Measurements from ENCODE around the gene TCEAL8.

The TCEAL8 gene

DNA sequence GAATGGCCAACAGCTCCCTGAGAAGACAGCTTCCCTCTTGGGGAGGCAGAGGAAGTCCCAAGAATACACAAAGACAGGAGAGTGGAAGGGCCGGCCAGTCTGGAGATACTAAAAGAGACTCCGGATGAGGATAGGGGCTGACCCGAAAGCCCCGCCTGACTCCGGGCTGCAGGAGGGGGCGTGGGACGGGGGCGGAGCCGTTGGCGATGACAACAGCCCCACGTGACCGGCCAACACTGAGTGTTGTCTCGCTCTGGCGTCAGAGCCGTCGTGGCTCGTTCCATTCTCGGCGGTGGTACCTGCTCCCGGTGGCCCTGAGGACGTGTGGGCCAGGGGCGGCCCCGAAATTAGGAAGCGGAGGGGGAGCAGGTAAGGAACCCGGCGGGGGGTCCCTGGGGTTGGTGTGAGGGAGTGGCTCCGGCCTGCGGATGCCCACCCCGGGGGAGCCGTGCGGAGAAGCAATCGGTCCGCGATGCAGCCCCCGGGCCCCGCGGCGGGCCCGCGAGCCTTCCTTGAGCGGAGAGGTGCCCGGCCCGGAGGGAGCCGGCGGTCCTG lies 40.0 kb downstream of the TCEAL8 start, which contains the start of gene BEX4:
Gene BEX4, plus strand, starts transcription at position 239 of the 555 bp plus-strand sequence. CDS start 1,046 bp downstream, outside the sequence.
- Mint-ChIP-seq H3K36me3 (ENCODE audit: low read depth) (peaks cover 34% of the 10 kb centered on the region), H3K4me1 (peaks cover 38% of the 10 kb centered on the region), H3K4me3 (peak within 1 kb of the TSS; percentile 86), H3K9me3 (peaks cover 62% of the 10 kb centered on the region), H3K27ac (peak within 1 kb of the TSS; percentile 98), H3K27me3 (ENCODE audit: low read depth, poor library complexity) (no peaks in the 10 kb centered on the region)
- TF ChIP-seq, protein P1, sequence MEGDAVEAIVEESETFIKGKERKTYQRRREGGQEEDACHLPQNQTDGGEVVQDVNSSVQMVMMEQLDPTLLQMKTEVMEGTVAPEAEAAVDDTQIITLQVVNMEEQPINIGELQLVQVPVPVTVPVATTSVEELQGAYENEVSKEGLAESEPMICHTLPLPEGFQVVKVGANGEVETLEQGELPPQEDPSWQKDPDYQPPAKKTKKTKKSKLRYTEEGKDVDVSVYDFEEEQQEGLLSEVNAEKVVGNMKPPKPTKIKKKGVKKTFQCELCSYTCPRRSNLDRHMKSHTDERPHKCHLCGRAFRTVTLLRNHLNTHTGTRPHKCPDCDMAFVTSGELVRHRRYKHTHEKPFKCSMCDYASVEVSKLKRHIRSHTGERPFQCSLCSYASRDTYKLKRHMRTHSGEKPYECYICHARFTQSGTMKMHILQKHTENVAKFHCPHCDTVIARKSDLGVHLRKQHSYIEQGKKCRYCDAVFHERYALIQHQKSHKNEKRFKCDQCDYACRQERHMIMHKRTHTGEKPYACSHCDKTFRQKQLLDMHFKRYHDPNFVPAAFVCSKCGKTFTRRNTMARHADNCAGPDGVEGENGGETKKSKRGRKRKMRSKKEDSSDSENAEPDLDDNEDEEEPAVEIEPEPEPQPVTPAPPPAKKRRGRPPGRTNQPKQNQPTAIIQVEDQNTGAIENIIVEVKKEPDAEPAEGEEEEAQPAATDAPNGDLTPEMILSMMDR (IDR thresholded peaks at IDR 0.05) = no peak
- peak; percentile 85 for DNase-seq

DNA sequence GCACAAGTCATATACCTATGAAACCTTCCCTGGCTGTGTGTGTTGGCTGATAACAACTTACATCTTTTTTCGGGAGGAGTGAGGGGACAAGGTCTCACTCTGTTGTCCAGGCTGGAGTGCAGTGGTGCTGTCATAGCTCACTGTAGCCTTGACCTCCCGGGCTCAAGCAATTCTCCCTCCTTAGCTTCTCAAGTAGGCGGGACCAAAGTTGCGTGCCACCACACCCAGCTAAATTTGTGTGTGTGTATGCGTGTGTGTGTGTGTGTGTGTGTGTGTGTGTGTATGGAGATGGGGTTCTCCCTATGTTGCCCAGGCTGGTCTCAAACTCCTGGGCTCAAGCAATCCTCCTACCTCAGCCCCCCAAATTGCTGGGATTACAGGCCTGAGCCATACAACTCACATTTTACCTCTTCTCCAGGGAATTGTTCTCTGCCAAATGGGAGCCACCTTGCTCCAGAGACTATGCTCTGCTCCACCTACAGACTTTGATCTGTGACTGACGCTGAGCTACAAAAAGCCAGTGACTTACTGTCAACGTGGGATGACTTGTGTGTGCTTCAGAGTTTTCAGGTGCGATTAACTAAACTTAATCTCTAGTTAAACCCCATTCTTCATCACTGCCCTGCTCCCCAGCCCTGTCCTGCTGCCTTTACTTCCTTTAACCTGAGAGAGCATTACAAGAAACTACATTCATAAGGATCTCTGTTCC lies 42.1 kb downstream of the TCEAL8 start:
- Mint-ChIP-seq H3K36me3 (ENCODE audit: low read depth) (peaks cover 22% of the 10 kb centered on the region), H3K27me3 (ENCODE audit: low read depth, poor library complexity) (no peaks in the 10 kb centered on the region), H3K4me1 (peaks cover 27% of the 10 kb centered on the region), H3K27ac (no peak overlapping the region), H3K4me3 (no peak overlapping the region), H3K9me3 (peaks cover 52% of the 10 kb centered on the region)
- TF ChIP-seq, protein P1 (IDR thresholded peaks at IDR 0.05) = no peak
- no peak for DNase-seq

DNA sequence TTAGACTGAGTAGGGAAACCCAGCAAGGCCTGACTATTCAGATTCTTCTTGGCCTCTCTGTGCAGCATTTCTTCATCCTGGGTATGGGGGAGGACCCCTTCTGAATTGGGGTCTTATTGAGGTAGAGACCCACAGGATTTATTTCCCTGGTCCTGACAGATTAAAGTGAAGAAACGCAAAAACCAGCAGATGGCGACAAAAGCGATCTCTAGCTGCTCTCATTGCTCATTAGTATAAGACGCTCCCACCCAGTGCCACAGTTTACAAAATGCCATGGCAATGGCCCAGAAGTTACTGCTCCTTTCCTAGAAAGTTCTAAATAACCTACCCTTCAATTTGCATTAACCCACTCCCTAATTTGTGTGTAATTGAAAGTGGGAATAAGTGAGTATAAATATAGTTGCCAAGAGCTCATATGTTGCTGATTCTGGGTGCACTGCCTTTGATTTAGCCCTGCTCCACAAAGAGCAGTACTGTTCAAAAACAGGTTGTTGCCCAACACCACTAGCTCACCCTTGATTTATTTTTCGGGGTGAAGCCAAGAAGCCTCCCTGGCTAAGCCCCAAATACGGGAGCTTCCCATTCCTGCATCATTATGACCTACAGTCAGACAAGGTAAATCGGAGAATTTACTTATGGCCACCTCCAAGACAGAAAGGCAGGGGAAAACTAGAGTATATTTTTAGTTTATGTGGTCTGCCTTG lies 43.8 kb downstream of the TCEAL8 start:
- H3K27ac Mint-ChIP-seq = no peak overlapping the region

DNA sequence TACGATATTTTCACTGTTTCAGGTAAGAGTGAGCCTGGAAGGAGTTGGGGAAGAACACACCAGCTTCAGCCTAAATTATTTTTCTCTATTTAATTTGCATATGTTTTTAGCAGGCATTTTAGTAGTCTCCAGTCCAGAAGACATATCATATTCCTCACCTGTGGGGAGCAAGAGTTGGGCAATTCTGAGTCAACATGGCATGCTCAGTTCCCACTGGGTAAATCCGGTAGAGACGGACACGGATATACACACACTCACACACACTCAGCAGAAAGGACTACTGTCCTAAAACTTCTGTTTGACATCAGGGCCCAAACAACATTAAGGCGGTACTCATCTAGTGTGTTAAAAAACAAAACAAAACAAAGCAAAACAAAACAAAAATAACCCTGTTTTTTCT lies 44.9 kb downstream of the TCEAL8 start:
- peaks cover 7% of the 10 kb centered on the region for H3K4me1 Mint-ChIP-seq
- peaks cover 57% of the 10 kb centered on the region for H3K9me3 Mint-ChIP-seq
- TF ChIP-seq, protein P1 (IDR thresholded peaks at IDR 0.05) = no peak
- peaks cover 3% of the 10 kb centered on the region for H3K27me3 Mint-ChIP-seq (ENCODE audit: low read depth, poor library complexity)
- no peak overlapping the region for H3K4me3 Mint-ChIP-seq
- DNase-seq = no peak
- no peaks in the 10 kb centered on the region for H3K36me3 Mint-ChIP-seq (ENCODE audit: low read depth)
- H3K27ac Mint-ChIP-seq = no peak overlapping the region

More for the DNA sequence above, 43.8 kb downstream of the TCEAL8 start:
- peak; percentile 36 for DNase-seq
- TF ChIP-seq, protein P1 (IDR thresholded peaks at IDR 0.05) = peak; percentile 47
- H3K4me3 Mint-ChIP-seq = no peak overlapping the region
- peaks cover 3% of the 10 kb centered on the region for H3K27me3 Mint-ChIP-seq (ENCODE audit: low read depth, poor library complexity)
- peaks cover 12% of the 10 kb centered on the region for H3K4me1 Mint-ChIP-seq
- peaks cover 53% of the 10 kb centered on the region for H3K9me3 Mint-ChIP-seq
- peaks cover 5% of the 10 kb centered on the region for H3K36me3 Mint-ChIP-seq (ENCODE audit: low read depth)

All from nephron progenitor cell (in vitro differentiated cells).